ENCODE results near the gene KCTD15.

Gene KCTD15

DNA sequence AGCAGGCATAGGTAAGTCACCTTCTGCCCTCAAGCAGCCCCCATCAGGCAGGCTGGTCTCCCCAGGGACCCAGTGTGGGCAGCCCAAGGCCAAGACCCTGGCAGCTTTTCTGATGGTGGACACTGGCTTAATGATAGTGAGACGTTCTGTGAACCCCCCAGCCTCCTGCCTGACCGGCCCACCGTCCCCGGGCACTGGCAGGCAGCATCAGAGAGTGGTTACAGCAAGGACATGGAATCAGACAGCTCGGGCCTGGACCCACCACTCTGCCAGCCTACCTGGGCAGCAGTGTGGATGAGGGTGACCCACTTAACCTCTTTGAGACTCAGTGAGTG is 45.3 kb upstream of the KCTD15 start:
- TF ChIP-seq, protein P1, sequence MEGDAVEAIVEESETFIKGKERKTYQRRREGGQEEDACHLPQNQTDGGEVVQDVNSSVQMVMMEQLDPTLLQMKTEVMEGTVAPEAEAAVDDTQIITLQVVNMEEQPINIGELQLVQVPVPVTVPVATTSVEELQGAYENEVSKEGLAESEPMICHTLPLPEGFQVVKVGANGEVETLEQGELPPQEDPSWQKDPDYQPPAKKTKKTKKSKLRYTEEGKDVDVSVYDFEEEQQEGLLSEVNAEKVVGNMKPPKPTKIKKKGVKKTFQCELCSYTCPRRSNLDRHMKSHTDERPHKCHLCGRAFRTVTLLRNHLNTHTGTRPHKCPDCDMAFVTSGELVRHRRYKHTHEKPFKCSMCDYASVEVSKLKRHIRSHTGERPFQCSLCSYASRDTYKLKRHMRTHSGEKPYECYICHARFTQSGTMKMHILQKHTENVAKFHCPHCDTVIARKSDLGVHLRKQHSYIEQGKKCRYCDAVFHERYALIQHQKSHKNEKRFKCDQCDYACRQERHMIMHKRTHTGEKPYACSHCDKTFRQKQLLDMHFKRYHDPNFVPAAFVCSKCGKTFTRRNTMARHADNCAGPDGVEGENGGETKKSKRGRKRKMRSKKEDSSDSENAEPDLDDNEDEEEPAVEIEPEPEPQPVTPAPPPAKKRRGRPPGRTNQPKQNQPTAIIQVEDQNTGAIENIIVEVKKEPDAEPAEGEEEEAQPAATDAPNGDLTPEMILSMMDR (IDR thresholded peaks at IDR 0.05; ENCODE audit: extremely low read depth, missing control alignments), result no peak
- no peak for DNase-seq (ENCODE audit: low spot score)

DNA sequence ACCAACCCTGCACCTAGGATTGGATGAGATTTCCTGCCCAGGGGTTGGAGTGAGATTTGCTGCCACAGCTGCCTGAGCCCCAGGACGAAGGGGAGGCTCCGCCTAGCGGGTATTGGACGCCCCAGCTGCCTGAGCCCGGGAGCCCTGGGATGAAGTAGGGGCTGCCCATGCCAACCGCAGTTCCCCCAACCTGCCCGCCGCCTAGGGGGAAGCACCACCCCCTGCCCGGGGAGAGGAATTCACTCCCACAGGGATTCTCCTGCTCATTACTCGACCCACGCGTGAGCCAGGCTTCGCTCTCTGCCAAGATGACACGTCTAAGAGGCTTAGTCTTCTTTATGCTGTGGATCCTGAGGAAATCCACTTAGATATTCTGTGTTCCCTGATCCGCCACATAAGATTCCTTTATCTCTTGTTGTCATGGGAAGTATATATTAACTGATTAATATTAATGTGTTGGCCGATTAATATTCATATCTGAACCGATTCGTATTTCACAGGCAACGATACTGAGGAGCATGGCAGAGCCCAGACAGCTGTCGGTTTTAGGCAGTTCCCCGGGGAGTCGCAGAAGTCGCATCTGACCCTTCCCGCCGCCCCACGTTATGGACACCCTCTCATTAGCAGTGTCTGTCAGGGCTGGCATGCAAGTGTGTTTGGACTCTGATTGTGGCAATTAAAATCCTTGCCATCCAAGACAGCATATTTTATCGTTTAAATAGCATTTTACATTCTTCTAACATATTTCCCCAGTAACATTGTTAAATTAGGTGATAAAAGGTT is 44.5 kb upstream of the KCTD15 start:
- DNase-seq (ENCODE audit: low spot score), result no peak
- TF ChIP-seq, protein P1 (IDR thresholded peaks at IDR 0.05; ENCODE audit: extremely low read depth, missing control alignments), result no peak

DNA sequence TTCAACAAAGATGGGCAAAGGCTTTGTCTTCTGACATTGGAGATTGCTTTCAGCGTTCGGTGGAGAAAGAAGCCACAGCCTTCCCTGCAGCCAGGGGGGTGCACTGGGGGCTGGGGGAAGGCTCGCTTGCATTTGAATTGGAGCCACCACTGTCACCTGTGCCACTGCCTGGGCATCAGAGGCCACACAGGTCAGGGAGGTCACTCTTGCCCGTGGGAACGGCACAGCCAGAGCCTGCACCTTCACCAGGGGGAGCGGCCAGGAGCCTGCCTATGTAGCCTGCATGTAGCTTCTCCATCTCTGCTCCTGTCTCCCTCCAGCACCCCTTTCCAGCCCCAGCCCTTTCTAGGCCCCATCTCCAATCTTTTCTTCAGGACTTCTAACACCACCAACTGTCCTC is 43.7 kb upstream of the KCTD15 start:
- TF ChIP-seq, protein P1 (IDR thresholded peaks at IDR 0.05; ENCODE audit: extremely low read depth, missing control alignments), result no peak
- DNase-seq (ENCODE audit: low spot score), result no peak

DNA sequence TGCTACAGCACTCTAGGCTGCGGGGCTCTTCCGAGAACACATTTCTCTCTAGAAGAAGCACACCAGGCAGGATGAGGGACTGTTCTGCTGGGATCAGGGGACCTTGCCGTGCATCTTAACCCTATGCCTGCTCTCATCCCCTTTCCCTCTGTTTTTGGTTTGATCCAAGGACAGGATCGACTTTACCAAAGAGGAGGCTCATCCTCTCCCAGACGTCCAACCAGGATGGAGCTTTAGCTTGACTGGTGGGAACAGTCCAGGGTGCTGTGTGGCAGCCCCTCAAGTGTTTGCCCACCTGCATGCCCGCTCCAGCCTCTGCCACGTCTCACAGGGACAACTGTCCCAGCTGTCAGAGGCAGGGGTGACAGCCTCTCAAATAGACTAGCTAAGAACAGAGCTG is 42.3 kb upstream of the KCTD15 start:
- no peak for DNase-seq (ENCODE audit: low spot score)
- TF ChIP-seq, protein P1 (IDR thresholded peaks at IDR 0.05; ENCODE audit: extremely low read depth, missing control alignments), result no peak

DNA sequence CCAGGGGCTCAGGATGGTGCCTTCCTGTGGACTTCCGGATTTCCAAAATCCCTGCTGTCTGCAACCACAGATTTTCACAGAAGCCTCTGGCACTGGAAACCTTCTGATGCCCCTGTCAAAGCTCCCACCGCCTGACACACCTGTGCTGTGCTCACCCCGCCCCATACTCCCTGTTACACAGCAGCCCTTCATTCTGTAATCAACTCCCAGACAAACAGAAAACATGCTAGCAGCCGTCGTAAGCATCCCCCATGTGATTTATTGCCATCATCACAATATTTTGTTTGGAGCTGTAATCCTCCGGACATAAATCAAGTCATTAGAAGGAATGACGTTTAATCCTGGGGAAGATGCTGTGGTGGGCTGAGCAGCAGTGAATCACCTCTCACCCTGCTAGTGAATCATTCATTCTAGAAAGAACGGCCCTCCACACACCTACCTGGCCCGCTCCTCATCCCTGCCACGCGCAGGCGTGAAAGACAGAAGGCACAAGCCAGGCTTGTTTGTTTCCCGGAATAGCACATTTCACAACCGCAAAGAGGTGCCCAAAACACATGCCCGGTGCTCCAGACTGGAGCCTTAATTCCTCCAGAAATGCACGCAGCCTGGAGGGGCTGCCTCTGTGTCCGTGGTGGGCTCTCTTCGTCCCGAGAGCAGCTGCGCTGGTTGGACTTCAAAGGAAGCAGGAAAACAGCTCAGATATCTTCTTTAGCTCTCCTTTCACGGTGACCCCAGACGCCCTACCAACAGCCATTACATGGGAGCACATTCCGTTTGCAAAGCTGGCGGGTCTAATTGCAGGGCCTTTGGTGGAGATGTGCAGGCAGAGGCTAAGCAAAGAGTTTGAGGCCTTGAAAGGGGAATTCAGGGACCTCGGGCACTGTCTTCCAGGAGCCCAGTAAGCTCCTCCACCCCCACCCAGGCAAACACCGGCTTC is 41.3 kb upstream of the KCTD15 start:
- TF ChIP-seq, protein P1 (IDR thresholded peaks at IDR 0.05; ENCODE audit: extremely low read depth, missing control alignments), result no peak
- DNase-seq (ENCODE audit: low spot score), result no peak

DNA sequence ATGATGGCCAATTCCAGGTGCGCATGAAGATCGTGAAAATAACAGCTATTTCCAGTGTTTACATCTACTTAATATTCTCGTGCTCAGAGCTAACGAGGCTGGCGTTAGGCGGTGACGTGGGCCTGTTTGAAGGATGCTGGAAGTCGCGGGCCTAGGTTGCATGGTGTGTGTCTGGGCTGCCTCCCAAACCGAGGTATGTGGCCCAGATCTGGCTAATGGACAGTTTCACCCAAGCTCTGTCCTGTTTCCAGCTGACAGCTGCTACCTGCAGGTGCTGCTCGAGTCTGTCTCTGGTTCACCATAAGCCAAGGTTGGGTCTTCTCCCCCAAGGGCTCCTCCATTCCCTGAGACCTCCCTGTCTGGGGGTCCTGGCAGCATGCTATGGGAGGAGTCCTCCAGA is 40.5 kb upstream of the KCTD15 start:
- TF ChIP-seq, protein P1 (IDR thresholded peaks at IDR 0.05; ENCODE audit: extremely low read depth, missing control alignments), result no peak
- DNase-seq (ENCODE audit: low spot score), result no peak

DNA sequence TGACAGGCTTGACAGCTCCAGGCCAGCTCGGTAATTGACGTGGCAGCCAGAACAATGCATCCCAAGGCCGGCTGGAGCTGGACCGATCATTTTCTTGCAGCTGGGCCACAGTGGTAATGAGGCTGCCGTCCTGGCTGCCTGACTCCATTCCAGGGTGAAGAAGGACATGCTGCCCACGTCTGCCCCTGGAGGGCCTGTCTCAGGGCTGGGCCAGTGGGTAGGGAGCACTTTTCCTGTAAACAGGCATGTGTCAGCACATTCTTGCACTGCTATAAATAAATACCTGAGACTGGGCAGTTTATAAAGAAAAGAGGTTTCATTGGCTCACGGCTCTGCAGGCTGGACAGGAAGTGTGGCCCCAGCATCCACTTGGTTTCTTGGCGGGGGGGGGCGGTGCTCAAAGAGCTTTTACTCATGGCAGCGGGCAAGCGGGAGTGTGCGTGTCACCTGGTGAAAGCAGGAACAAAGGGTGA is 38.1 kb upstream of the KCTD15 start:
- DNase-seq (ENCODE audit: low spot score), result no peak
- TF ChIP-seq, protein P1 (IDR thresholded peaks at IDR 0.05; ENCODE audit: extremely low read depth, missing control alignments), result no peak
